NB4 (cell line): ENCODE results near the gene LCNL1.

Source experiments
- MYC ChIP-seq: IDR thresholded peaks from 2 replicates; pipeline ENCODE4 v1.6.1; 2011; ENCODE audit warnings: low read depth, low read length
- TF ChIP-seq, protein P1 (sequence below): IDR thresholded peaks from one replicate; pipeline ENCODE4 v1.5.1; 2012; ENCODE audit warnings: low read depth, low read length

DNA sequence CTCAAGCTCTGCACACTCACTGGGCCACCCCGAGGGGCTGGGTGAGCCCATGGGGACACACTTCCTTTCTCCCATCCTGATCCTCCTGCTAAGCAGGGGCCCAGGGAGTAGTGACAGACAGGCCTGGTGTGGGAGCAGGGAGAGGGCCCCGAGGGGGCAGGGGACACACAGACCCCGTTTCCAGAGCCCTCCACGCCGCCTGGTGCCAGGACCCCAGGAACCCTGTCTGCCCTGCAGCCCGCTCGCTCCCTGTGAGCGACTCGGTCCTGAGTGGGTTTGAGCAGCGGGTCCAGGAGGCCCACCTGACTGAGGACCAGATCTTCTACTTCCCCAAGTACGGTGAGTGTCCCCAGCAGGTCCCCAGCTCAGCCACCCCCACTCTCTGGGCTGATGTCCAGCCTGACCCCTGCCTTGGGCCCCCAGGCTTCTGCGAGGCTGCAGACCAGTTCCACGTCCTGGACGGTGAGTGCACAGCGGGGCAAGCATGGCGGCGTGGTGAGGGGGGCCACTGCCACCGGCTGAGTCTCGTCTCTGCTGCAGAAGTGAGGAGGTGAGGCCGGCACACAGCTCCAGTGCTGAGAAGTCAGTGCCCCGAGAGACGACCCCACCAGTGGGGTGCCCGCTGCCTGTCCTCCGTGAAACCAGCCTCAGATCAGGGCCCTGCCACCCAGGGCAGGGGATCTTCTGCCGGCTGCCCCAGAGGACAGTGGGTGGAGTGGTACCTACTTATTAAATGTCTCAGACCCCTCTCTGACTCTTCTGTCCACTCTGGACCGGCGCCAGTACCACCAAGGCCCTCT, 36.4 kb upstream of the LCNL1 start:
- TF ChIP-seq, protein P1, sequence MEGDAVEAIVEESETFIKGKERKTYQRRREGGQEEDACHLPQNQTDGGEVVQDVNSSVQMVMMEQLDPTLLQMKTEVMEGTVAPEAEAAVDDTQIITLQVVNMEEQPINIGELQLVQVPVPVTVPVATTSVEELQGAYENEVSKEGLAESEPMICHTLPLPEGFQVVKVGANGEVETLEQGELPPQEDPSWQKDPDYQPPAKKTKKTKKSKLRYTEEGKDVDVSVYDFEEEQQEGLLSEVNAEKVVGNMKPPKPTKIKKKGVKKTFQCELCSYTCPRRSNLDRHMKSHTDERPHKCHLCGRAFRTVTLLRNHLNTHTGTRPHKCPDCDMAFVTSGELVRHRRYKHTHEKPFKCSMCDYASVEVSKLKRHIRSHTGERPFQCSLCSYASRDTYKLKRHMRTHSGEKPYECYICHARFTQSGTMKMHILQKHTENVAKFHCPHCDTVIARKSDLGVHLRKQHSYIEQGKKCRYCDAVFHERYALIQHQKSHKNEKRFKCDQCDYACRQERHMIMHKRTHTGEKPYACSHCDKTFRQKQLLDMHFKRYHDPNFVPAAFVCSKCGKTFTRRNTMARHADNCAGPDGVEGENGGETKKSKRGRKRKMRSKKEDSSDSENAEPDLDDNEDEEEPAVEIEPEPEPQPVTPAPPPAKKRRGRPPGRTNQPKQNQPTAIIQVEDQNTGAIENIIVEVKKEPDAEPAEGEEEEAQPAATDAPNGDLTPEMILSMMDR, result no peak
- TF ChIP-seq MYC, result no peak
